ENCODE measurements around the gene INPP5D.
"Not testable (repeated sequence)": the region's sequence is repeated elsewhere in the genome, so short reads cannot be mapped to it uniquely, and the experiment has no call there.

INPP5D gene

DNA sequence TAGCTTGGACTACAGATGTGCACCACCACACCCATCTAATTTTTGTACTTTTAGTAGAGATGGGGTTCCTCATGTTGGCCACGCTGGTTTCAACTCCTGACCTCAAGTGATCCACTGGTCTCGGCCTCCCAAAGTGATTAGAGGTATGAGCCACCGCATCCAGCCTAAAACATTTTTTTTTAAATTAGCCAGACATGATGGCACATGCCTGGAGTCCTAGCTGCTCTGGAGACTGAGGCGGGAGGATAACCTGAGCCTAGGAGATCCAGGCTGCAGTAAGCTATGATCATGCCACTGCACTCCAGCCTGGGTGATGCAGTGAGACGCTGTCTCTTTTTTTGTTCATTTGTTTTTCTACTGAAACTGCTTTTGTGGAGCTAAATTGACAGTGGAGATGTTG, 126.7 kb downstream of the INPP5D start:
- TF ChIP-seq, protein P1, sequence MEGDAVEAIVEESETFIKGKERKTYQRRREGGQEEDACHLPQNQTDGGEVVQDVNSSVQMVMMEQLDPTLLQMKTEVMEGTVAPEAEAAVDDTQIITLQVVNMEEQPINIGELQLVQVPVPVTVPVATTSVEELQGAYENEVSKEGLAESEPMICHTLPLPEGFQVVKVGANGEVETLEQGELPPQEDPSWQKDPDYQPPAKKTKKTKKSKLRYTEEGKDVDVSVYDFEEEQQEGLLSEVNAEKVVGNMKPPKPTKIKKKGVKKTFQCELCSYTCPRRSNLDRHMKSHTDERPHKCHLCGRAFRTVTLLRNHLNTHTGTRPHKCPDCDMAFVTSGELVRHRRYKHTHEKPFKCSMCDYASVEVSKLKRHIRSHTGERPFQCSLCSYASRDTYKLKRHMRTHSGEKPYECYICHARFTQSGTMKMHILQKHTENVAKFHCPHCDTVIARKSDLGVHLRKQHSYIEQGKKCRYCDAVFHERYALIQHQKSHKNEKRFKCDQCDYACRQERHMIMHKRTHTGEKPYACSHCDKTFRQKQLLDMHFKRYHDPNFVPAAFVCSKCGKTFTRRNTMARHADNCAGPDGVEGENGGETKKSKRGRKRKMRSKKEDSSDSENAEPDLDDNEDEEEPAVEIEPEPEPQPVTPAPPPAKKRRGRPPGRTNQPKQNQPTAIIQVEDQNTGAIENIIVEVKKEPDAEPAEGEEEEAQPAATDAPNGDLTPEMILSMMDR (IDR thresholded peaks at IDR 0.05; ENCODE audit: low read depth, low read length, missing control alignments), result no peak
- no peak for DNase-seq (ENCODE audit: low read depth)
- no peak overlapping the region for H3K4me3 ChIP-seq (ENCODE audit: low read depth, low read length)

DNA sequence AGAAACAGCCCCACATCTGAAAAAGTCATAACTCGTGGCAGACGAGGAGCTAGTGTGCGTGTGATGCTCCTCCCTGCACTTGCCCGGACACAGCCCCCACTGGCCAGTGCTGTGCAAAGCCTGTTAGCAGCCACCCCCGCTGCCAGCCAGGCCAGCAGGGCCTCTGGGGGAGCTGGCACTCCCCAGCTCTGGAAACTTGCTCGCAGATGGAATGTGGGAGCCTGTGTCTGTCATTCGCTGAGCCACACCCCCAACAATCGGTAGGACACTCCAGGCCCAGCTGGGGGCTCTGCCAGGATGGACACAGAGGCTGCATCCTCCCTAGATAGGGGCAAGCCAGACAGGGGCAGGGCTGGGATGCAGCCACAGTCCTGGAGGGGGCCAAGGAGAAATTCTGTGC, 128.9 kb downstream of the INPP5D start:
- no peak for DNase-seq (ENCODE audit: low read depth)
- H3K4me3 ChIP-seq (ENCODE audit: low read depth, low read length), result no peak overlapping the region

GRCh38 chr2:233191016-233191415, 130.9 kb downstream of the INPP5D start:
- not testable (repeated sequence) for H3K4me3 ChIP-seq (ENCODE audit: low read depth, low read length); DNase-seq (ENCODE audit: low read depth)

More for the DNA sequence above, 128.9 kb downstream of the INPP5D start:
- TF ChIP-seq, protein P1 (IDR thresholded peaks at IDR 0.05; ENCODE audit: low read depth, low read length, missing control alignments), result no peak

DNA sequence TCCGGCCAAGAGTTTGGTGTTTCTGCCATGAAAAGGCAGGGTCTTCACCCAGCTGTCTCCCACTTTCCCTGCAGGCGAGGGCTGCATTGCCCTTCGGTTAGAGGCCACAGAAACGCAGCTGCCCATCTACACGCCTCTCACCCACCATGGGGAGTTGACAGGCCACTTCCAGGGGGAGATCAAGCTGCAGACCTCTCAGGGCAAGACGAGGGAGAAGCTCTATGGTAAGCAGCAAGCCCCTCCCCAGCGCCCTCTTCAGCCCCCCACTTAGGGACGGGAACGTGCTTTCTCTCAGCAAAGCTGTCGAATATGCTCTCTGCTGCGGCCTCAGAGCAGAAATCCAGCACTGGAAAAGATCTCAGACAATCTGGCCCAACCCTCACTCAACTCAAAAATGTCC, 133.6 kb downstream of the INPP5D start:
- no peak for DNase-seq (ENCODE audit: low read depth)
- TF ChIP-seq, protein P1 (IDR thresholded peaks at IDR 0.05; ENCODE audit: low read depth, low read length, missing control alignments), result no peak

DNA sequence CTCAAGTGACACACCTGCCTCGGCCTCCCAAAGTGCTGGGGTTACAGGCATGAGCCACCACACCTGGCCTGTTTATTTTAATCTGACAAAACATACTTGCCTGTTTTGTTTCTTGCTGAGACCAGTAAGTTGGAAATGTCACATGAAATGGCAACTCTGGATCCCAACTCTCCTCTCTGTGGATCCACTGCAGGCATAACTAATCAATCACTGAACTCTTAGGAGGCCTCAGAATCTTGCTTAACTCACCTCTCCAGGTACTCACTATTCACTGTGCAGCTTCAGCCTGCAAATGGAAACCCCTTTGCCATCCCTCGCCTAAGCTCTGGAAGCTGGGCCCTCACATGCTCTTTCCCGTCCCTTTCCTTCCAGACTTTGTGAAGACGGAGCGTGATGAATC, 134.9 kb downstream of the INPP5D start:
- no peak overlapping the region for H3K4me3 ChIP-seq (ENCODE audit: low read depth, low read length)
- DNase-seq (ENCODE audit: low read depth), result no peak
- TF ChIP-seq, protein P1 (IDR thresholded peaks at IDR 0.05; ENCODE audit: low read depth, low read length, missing control alignments), result no peak

More for the DNA sequence above, 133.6 kb downstream of the INPP5D start:
- no peak overlapping the region for H3K4me3 ChIP-seq (ENCODE audit: low read depth, low read length)

GRCh38 chr2:233197022-233197421, 136.9 kb downstream of the INPP5D start:
- no peak overlapping the region for H3K4me3 ChIP-seq (ENCODE audit: low read depth, low read length)
- no peak for DNase-seq (ENCODE audit: low read depth)
- TF ChIP-seq, protein P1 (IDR thresholded peaks at IDR 0.05; ENCODE audit: low read depth, low read length, missing control alignments), result no peak

GRCh38 chr2:233198026-233198425, 137.9 kb downstream of the INPP5D start:
- TF ChIP-seq, protein P1 (IDR thresholded peaks at IDR 0.05; ENCODE audit: low read depth, low read length, missing control alignments), result no peak
- no peak for DNase-seq (ENCODE audit: low read depth)
- H3K4me3 ChIP-seq (ENCODE audit: low read depth, low read length), result no peak overlapping the region

Data from GM12864 (cell line).